Right atrium auricular region (tissue), 2 donors: ENCODE measurements around the gene EDAR. TPM values are rescaled to one million over a fixed set of nuclear protein-coding genes. Genes with fewer than 3 reads are reported as not detected.
A peak's percentile ranks its signal among the peaks of the same experiment; 100 is the strongest.

Experiments
- DNase-seq: peaks from one replicate; pipeline ENCODE4 v3.0.0-alpha.2; 2019; ENCODE audit warnings: low spot score
- H3K27ac ChIP-seq, 2 donors: fragments of 200-600 bp; sonication (generic); 1 replicate in 1 of 2; 2 replicates in 1 of 2; pipeline ENCODE4 v1.5.1; 2016 to 2019
- H3K27me3 ChIP-seq, 2 donors: fragments of 200-600 bp; sonication (generic); one replicate each; pipeline versions ENCODE4 v1.5.1 to v1.6.0; 2017 to 2019
- H3K36me3 ChIP-seq: fragments of 200-600 bp; sonication (generic); one replicate; pipeline ENCODE4 v1.5.1; 2016
- H3K4me1 ChIP-seq, 2 donors: fragments of 200-600 bp; sonication (generic); one replicate each; pipeline versions ENCODE4 v1.5.1 to v1.6.0; 2017 to 2019
- H3K4me3 ChIP-seq, 2 donors: fragments of 200-600 bp; sonication (generic); 1 replicate in 1 of 2; 2 replicates in 1 of 2; pipeline ENCODE4 v1.5.1; 2017 to 2019; ENCODE audit warnings: mild to moderate bottlenecking in 1 of 2, moderate library complexity in 1 of 2
- H3K9me3 ChIP-seq, 2 donors: fragments of 200-600 bp; sonication (generic); one replicate each; pipeline ENCODE4 v1.5.1; 2019
- CTCF ChIP-seq, 2 donors: fragments of 200-600 bp; sonication (generic); IDR thresholded peaks; one replicate each; pipeline ENCODE4 v1.5.1; 2019; ENCODE audit warnings: antibody characterized with exemption in 2 of 2
- total RNA-seq, 2 donors: library from RNA; depleted of rRNA; stranded (reverse); fragments of >200 nt; gene quantifications; one replicate each; pipeline ENCODE4 v1.1.0, GENCODE V29; 2016

Gene EDAR
- total RNA-seq, 2 donors from 2014 or later = not detected

DNA sequence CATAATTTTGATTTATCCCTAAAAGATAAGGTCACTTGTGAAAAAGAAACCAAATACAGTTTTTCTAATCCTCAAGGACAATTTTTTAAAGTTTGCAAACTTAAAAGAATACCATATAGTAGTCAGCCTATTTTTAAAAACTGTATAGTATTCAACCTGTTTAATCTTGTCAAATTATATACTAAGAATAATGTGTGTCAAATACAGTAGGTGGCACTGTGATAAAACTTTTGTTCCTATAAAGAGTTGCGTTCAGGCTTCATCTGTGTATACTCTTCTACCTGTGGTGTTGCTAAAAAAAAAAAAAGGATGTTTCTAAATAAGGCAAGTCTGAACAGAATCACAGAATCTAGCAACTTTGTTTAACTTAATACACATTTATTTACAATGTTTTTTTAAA lies 133.8 kb downstream of the EDAR start:
- no peaks in the 10 kb centered on the region for H3K9me3 ChIP-seq
- H3K27ac ChIP-seq = no peak overlapping the region
- no peaks in the 10 kb centered on the region for H3K36me3 ChIP-seq
- no peaks in the 10 kb centered on the region for H3K4me1 ChIP-seq
- no peak for DNase-seq
- no peak overlapping the region for H3K4me3 ChIP-seq
- no peaks in the 10 kb centered on the region for H3K27me3 ChIP-seq
- peak in 1 of 2 donors; percentile 40 for TF ChIP-seq CTCF (IDR thresholded peaks at IDR 0.05)

- H3K27ac ChIP-seq = no peak overlapping the region
- no peak overlapping the region for H3K4me3 ChIP-seq
- H3K4me1 ChIP-seq = no peaks in the 10 kb centered on the region
- no peak for DNase-seq
- no peak for TF ChIP-seq CTCF (IDR thresholded peaks at IDR 0.05)
- no peaks in the 10 kb centered on the region for H3K9me3 ChIP-seq
- no peaks in the 10 kb centered on the region for H3K36me3 ChIP-seq
- H3K27me3 ChIP-seq = no peaks in the 10 kb centered on the region
Observed at GRCh38 chr2:108854484-108854883, 134.5 kb downstream of the EDAR start.

DNA sequence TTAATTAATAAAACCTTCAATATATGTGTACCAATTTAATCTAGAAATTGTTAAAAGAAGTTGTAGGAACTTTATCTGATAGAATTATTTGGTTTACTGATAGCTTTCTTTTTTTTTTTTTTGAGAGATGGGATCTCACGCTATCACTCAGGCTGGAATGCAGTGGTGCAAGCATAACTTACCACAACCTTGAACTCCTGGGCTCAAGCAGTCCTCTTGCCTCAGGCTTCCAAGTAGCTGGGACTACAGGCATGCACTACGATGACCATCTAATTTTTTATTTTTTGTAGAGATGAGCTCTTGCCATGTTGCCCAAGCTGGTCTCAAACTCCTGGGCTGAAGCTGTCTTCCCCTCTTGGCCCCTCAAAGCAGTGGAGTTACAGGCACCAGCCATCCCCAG lies 135.6 kb downstream of the EDAR start:
- Histone ChIP-seq H3K27me3 (no peaks in the 10 kb centered on the region), H3K36me3 (no peaks in the 10 kb centered on the region), H3K9me3 (no peaks in the 10 kb centered on the region), H3K4me1 (no peaks in the 10 kb centered on the region), H3K4me3 (no peak overlapping the region), H3K27ac (no peak overlapping the region)
- DNase-seq = no peak
- no peak for TF ChIP-seq CTCF (IDR thresholded peaks at IDR 0.05)

GRCh38 chr2:108852375-108852774 lies 136.6 kb downstream of the EDAR start:
- no peak overlapping the region for H3K4me3 ChIP-seq
- H3K27ac ChIP-seq = no peak overlapping the region
- H3K27me3 ChIP-seq = no peaks in the 10 kb centered on the region
- no peak for DNase-seq
- no peak for TF ChIP-seq CTCF (IDR thresholded peaks at IDR 0.05)
- H3K36me3 ChIP-seq = no peaks in the 10 kb centered on the region
- no peaks in the 10 kb centered on the region for H3K9me3 ChIP-seq
- H3K4me1 ChIP-seq = no peaks in the 10 kb centered on the region

DNA sequence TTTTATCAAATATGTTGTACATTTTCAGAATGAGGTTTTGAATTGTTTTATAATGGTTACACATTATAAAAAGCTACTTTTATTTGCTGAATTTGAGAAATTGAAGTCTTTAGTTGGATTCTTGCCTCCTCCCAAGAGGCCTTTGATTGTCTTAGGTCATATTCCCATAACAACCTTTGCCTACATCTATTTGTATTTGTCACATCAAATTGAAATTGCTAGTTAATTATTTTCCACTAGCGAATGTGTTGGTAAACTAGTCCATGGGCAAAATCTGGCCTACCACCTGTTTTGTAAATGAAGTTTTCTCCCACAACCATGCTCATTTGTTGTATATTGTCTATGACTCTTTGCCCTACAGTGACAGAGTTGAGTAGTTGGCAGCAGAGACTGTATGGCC lies 142.0 kb downstream of the EDAR start:
- no peak for DNase-seq
- H3K9me3 ChIP-seq = no peaks in the 10 kb centered on the region
- H3K36me3 ChIP-seq = no peaks in the 10 kb centered on the region
- TF ChIP-seq CTCF (IDR thresholded peaks at IDR 0.05) = no peak
- H3K4me3 ChIP-seq = no peak overlapping the region
- no peaks in the 10 kb centered on the region for H3K4me1 ChIP-seq
- H3K27me3 ChIP-seq = no peaks in the 10 kb centered on the region
- no peak overlapping the region for H3K27ac ChIP-seq

DNA sequence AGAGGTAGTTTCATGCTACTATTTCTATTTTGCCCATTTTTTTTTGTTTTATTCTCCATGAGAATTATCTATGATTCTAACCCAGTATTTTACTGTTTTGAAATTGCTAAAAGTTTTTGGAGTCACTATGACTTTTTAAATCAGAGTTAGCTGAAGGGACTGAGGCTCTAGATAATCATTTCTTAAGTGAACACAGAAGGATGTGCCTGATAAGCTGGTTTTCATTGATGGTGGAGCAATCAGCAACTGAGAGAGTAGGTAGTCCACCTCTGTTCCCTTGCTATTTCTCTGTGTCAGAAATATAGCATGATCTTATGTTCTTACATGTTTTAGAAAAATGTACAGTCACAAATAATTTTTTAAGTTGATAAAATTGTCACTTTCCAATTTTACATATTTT lies 143.1 kb downstream of the EDAR start:
- H3K27me3 ChIP-seq = no peaks in the 10 kb centered on the region
- peaks cover 0 to 7% of the 10 kb centered on the region in 2 donors for H3K9me3 ChIP-seq
- DNase-seq = no peak
- H3K4me1 ChIP-seq = no peaks in the 10 kb centered on the region
- TF ChIP-seq CTCF (IDR thresholded peaks at IDR 0.05) = no peak
- H3K27ac ChIP-seq = no peak overlapping the region
- H3K36me3 ChIP-seq = no peaks in the 10 kb centered on the region
- H3K4me3 ChIP-seq = no peak overlapping the region
